GM10266 (cell line): ENCODE data around the gene MAGIX.

Experiments used
- DNase-seq: peaks from one replicate; pipeline ENCODE4 v3.0.0; 2012; ENCODE audit errors: extremely low spot score
- CTCF ChIP-seq: IDR thresholded peaks from 2 replicates; pipeline ENCODE4 v1.5.1; 2012; ENCODE audit warnings: mild to moderate bottlenecking, low read depth; ENCODE audit not compliant: control insufficient read depth, insufficient read depth; ENCODE audit errors: missing control alignments

Gene MAGIX

GRCh38 chrX:49203536-49203935 is 41.0 kb downstream of the MAGIX start:
- no peak for TF ChIP-seq CTCF
- no peak for DNase-seq

- TF ChIP-seq CTCF = no peak
- no peak for DNase-seq
These were observed 41.5 kb downstream of the MAGIX start for GRCh38 chrX:49204017-49204416.

- TF ChIP-seq CTCF = no peak
- no peak for DNase-seq
These were observed 42.2 kb downstream of the MAGIX start for GRCh38 chrX:49204709-49205108.

GRCh38 chrX:49205443-49205842 is 42.9 kb downstream of the MAGIX start:
- no peak for TF ChIP-seq CTCF
- DNase-seq = no peak

GRCh38 chrX:49206543-49206942 is 44.0 kb downstream of the MAGIX start:
- DNase-seq = no peak
- no peak for TF ChIP-seq CTCF

GRCh38 chrX:49208399-49208798 is 45.8 kb downstream of the MAGIX start:
- no peak for TF ChIP-seq CTCF
- no peak for DNase-seq

- TF ChIP-seq CTCF = no peak
- DNase-seq = no peak
These were observed 47.1 kb downstream of the MAGIX start for GRCh38 chrX:49209434-49210251.
